HG03432 (cell line): ENCODE results near the gene FUS.
"Not testable (repeated sequence)": the region's sequence is repeated elsewhere in the genome, so short reads cannot be mapped to it uniquely, and the experiment has no call there.

ENCODE experiments used
- ATAC-seq: cut with Tn5 transposase; IDR thresholded peaks from one replicate; pipeline ENCODE4 v1.9.1; 2021; ENCODE audit warnings: mild to moderate bottlenecking, moderate library complexity; ENCODE audit not compliant: unreplicated experiment

FUS gene

DNA sequence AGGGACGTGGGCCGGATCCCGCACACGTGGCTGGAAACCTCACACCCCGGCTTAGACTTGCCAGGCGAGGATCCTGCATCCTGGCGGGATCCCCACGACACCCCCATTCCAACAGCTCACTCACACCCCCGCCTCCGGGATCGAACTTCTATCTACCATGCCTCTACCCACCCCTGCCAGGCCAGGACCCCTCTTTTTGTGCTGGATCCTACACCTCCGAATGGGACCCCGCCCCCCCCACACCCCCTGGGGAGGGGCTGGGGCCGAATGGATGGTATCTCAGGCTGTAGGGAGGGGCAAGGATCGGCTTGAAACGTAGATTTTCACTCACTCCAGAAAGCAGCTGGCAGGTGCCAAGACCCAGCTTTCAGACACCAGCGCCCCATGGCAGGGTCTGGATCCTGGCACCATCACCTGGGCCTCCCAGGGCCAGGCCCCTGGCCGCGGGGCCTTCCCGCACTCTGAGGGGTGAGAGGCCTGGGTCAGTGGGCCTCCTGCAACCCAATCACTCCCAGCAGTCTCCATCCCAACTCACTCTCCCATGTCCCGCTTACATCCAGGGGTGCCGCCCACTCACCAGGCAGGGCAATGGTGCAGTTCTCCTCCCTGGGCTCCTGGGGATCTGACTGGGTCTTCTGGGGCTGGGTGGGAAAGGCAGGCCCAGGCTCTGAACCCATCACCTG is 36.8 kb upstream of the FUS start:
- no peak for ATAC-seq

- no peak for ATAC-seq
These were observed 36.2 kb upstream of the FUS start for GRCh38 chr16:31143694-31144148.

DNA sequence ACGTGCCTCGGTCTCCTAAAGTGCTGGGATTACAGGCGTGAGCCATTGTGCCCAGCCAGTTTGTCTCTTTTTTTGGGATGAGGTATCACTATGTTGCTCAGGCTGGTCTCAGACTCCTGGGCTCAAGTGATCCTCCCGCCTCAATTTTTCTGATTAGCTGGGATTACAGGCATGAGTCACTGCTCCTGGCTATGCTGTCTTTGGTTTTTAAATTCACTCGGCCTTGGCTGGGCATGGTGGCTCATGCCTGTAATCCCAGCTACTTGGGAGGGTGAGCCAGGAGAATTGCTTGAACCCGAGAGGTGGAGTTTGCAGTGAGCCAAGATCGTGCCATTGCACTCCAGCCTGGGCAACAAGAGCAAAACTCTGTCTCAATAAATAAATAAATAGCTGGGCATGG is 35.5 kb upstream of the FUS start:
- not testable (repeated sequence) for ATAC-seq

DNA sequence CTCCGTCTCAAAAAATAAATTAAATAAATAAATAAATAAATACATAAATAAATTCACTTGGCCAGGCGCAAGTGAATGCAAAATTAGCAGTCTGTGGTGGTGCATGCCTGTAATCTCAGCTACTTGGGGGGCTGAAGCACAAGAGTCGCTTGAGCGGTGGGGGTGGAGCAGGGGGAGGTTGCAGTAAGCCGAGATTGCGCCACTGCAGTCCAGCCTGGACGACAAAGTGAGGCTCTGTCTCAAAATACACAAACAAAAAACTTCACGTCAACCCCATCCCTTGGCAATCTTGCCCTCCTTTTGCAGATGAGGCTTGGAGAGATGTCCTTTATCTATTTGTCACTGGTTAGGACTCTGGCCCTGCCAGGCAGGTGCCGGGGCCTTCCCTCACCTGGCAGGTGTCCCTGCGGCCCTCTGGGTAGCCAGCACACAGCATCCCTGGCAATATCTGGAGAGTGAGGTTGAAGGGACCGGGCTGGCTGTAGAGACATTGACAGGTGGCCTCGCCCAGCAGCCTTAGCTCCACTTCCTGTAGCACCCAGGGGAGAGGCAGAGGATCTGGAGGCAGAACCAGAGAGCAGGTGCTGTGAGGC is 34.4 kb upstream of the FUS start:
- no peak for ATAC-seq

- no peak for ATAC-seq
These were observed 32.4 kb upstream of the FUS start for GRCh38 chr16:31147574-31147973.

DNA sequence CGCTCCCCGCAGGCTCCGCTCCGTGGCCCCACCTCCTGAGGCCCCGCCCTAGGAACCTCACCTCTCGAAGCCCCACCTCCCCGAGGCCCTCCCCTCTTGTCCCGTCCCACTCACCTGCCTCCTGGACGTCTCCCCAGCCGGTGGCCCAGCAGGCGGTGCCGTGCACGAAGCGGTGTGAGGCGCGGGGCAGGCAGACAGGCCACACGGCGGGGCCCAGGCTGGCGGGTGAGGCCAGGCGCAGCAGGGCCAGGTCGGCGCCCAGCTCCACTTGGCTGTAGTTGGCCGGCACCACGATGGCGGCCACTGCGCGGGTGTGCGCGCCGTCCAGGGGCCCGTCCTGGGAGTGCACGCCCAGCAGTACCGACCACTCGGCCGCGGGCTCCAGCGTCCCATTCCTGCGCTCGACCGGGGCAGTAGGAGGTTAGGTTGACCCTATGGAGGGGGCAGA is 31.6 kb upstream of the FUS start:
- ATAC-seq = no peak

- no peak for ATAC-seq
These were observed 31.0 kb upstream of the FUS start for GRCh38 chr16:31148896-31149295.

GRCh38 chr16:31149332-31149731 is 30.6 kb upstream of the FUS start:
- ATAC-seq = no peak

DNA sequence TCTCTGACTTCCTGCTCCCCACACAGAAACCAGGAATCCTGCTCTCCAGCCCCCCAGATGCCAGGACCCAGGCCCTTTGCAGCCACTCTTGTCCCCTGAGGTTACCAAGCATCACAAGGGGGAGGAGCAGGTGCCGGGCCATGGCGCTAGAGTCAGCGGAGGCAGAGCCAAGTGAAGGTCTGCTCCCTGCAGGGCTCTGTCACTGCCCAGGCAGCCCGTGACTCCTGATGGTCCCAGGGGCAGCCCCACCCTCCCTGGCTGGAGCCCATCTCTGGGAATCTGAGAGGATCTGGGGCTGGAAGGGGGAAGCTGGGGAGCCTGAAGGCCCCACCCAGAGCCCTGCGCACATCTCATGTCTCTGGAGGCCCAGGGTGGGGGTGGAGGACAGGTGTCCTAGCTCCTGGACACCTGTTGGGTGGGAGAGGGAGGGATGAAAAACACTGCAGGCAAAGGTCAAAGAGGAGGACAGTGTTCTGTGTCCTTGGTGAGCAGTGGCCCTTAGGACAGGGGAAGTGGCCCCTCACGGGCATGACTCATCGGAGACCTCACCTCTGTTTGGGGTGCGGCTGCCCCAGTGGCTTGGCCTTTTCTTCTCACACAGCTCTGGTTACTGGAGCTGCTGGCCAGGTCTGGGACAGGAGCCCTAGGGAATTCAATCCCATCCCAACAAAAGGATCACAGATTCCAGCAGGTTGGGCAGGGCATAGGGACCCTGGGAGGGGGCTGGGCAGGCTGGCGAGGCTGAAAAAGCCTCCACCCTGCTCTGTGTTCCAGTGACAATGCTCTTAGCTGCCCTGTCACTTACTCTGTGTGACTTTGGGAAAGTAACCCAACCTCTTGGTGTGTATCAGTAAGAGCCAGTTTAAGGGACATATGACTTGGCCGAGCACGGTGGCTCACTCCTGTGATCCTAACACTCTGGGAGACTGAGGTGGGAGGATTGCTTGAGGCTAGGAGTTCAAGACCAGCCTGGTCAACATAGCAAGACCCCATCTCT is 29.7 kb upstream of the FUS start, which contains the start of gene PRSS36:
Gene PRSS36 (minus strand): TSS at position 173 of the 997 bp plus-strand sequence. CDS start 31 bp downstream, at position 142.
- ATAC-seq = no peak

- not testable (repeated sequence) for ATAC-seq
These were observed 29.0 kb upstream of the FUS start for GRCh38 chr16:31150976-31151375.

GRCh38 chr16:31157136-31157535 is 22.8 kb upstream of the FUS start:
- ATAC-seq = no peak

DNA sequence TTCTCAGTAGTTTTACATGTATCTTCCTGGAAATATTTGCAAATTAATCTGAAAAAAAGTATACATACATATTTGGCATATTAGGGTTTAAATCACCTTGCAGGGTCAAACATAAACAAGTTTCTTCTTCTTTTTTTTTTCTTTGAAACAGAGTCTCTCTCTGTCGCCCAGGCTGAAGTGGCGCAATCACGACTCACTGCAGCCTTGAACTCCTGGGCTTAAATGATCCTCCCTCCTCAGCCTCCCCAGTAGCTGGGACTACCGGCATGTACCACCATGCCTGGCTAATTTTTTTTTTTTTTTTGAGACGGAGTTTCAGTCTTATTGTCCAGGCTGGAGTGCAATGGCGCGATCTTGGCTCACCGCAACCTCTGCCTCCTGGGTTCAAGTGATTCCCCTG is 12.6 kb upstream of the FUS start:
- ATAC-seq = no peak

GRCh38 chr16:31168848-31169247 is 11.1 kb upstream of the FUS start:
- ATAC-seq = no peak

- ATAC-seq = not testable (repeated sequence)
These were observed 9.9 kb upstream of the FUS start for GRCh38 chr16:31170048-31170447.

DNA sequence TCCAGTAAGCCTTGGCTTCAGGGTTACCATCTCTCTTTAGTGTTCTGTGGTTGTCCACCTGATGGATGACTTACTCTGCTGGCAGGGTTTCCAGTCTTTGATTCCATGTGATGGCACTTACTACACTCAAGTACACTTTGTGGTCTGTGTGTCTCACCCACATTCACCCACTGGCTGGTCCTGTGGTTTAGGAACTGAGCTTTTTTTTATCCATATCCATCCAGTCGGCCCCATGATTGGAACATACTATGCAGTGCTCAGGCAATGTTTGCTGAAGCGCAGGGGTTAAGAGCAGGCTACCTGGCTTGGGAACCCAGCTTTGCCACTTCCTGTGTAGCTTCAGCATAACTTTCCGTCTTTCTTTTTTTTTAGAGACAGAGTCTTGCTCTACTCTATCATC is 2.8 kb upstream of the FUS start:
- no peak for ATAC-seq

DNA sequence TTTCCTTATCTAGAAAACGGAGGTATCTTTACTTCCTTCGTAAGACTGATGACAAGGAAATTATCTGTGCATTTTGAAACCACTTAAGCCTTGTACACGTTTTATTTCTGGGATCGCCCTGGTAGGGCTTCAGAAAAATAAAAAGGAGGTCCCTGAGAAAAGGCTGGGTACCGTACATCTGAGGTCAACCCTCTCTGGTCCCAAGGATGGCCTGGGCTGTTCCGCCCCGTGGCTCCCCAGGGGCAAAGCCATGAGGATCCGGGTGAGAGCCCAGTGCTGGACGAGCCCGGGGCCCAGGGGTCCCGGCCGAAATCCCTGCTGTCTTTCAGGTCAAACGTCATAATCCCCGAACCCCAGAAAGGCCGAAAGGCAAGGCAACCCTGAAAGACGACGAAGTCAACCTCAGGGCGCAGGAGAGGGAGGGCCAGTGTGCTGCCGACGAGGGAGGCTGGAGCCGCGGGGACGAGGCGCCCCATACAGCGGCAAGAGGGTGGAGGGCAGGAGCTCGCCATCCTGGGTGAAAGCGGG is 656 bp upstream of the FUS start:
- ATAC-seq = no peak

DNA sequence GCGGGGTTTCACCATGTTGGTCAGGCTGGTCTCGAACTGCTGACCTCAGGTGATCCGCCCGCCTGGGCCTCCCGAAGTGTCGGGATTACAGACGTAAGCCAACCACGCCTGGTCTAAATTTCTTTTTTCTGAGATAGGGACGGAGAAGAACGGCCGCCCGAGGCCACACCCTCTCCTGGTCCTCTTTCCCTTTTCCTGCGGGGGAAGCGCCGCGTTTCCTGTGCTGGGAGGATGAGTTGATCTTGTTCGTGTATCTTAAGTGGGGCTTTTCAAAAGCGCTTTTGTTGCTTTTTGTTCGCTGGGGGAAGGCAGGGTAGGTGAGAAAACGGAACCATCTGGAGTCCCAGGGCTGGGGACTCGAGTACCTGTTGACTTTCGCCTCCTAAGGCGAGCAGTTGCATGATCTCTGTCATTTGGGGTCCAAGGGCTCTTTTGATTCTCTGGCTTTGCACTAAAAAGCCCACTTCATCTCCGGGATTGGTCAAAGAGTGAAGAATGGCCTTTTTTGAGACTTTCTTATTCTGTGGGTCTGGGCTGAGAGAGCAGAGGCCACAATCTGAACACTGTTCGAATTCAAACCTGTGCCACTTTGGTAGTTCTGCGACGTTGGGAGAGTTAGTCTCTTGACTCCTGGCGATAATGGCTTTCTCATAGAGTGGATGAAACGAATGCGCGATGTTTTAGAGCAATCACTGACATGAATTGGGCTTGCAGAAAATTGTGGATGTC is 1.3 kb downstream of the FUS start:
- ATAC-seq = no peak

DNA sequence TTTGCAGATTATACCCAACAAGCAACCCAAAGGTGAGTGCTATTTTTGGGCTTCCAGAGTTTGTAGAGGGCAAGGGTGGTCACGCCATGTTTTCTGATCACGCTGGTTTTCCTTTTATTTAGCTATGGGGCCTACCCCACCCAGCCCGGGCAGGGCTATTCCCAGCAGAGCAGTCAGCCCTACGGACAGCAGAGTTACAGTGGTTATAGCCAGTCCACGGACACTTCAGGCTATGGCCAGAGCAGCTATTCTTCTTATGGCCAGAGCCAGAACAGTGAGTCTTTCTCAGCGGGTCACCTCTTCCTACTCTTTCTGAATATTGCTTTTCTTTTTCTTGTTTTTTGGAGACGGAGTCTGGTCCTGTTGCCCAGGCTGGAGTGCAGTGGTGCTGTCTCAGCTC is 2.5 kb downstream of the FUS start:
- no peak for ATAC-seq

GRCh38 chr16:31183432-31184428 is 3.8 kb downstream of the FUS start:
- no peak for ATAC-seq
